ENCODE measurements around the gene ZSCAN5B. TPM values are rescaled to one million over a fixed set of nuclear protein-coding genes. Genes with fewer than 3 reads are reported as not detected.
"Not testable (repeated sequence)": the region's sequence is repeated elsewhere in the genome, so short reads cannot be mapped to it uniquely, and the experiment has no call there.

The ZSCAN5B gene
- total RNA-seq, 1 donor from 2014 or later: not detected

- no peaks in the 10 kb centered on the region for H3K4me1 ChIP-seq
- H3K27me3 ChIP-seq (ENCODE audit: low read depth): peaks cover 21% of the 10 kb centered on the region
- intact Hi-C loops (cut with micrococcal nuclease): no loop called here
- TF ChIP-seq, protein P1, sequence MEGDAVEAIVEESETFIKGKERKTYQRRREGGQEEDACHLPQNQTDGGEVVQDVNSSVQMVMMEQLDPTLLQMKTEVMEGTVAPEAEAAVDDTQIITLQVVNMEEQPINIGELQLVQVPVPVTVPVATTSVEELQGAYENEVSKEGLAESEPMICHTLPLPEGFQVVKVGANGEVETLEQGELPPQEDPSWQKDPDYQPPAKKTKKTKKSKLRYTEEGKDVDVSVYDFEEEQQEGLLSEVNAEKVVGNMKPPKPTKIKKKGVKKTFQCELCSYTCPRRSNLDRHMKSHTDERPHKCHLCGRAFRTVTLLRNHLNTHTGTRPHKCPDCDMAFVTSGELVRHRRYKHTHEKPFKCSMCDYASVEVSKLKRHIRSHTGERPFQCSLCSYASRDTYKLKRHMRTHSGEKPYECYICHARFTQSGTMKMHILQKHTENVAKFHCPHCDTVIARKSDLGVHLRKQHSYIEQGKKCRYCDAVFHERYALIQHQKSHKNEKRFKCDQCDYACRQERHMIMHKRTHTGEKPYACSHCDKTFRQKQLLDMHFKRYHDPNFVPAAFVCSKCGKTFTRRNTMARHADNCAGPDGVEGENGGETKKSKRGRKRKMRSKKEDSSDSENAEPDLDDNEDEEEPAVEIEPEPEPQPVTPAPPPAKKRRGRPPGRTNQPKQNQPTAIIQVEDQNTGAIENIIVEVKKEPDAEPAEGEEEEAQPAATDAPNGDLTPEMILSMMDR (IDR thresholded peaks at IDR 0.05; ENCODE audit: borderline replicate concordance): no peak
- DNase-seq: no peak
- no peaks in the 10 kb centered on the region for H3K36me3 ChIP-seq
- H3K27ac ChIP-seq (replicated peaks): no peak overlapping the region
- no peaks in the 10 kb centered on the region for H3K9me3 ChIP-seq (replicated peaks)
- H3K4me3 ChIP-seq: no peak overlapping the region
Observed at GRCh38 chr19:56189785-56190184, 7.8 kb downstream of the ZSCAN5B start.

DNA sequence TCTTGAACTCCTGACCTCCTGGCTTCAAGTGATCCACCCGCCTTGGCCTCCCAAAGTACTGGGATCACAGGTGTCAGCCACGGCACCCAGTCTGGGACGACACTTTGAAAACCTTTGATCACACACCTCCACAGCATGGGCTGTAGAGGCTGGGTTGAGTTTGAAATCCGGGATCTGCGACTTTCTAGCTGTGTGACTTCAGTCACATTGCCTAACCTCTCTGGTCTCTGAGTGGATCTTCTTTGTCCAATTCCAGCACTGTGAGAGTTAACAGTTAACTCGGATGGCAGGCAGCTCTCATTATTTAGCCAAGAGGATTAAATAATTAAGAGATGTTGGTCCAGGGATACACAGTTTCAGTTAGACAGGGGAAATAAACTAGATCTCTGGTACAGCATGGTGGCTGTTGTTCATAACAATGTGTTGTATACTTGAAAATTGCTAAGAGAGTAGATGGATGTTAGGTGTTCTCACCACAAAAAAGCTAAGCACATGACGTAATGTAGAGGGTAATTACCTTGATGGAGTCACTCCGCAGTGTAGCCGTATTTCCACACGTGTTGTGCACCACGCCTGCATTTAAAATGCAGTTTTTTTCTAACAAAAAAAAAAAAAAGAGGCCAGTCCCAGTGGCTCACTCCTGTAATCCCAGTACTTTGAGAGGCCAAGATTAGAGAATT, 19.9 kb downstream of the ZSCAN5B start:
- TF ChIP-seq, protein P1 (IDR thresholded peaks at IDR 0.05; ENCODE audit: borderline replicate concordance): no peak
- no peak overlapping the region for H3K27ac ChIP-seq (replicated peaks)
- no peaks in the 10 kb centered on the region for H3K9me3 ChIP-seq (replicated peaks)
- H3K36me3 ChIP-seq: no peaks in the 10 kb centered on the region
- H3K4me3 ChIP-seq: no peak overlapping the region
- H3K4me1 ChIP-seq: no peaks in the 10 kb centered on the region
- intact Hi-C loops (cut with micrococcal nuclease): no loop called here
- peaks cover 73% of the 10 kb centered on the region for H3K27me3 ChIP-seq (ENCODE audit: low read depth)
- no peak for DNase-seq

DNA sequence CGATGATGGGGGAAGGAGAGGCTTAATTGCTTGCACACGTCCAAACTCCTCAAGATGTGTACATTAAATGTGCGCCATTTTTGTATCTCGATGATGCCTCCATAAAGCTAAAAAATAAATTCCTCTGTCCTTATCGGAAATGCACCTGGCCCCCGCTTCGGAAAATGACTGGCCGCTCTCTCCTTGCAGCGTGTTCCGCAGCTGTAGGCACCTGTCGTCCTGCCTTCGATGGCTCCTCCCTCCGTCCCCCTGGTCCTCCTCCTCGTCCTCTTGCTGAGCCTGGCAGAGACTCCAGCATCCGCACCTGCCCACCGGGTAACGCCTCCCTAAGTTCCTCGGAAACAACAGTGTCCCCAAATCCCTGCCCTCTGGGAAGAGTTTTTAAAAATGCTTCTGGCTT, 20.7 kb downstream of the ZSCAN5B start:
- peaks cover 2% of the 10 kb centered on the region for H3K4me1 ChIP-seq
- no peak overlapping the region for H3K27ac ChIP-seq (replicated peaks)
- DNase-seq: no peak
- peaks cover 65% of the 10 kb centered on the region for H3K27me3 ChIP-seq (ENCODE audit: low read depth)
- TF ChIP-seq, protein P1 (IDR thresholded peaks at IDR 0.05; ENCODE audit: borderline replicate concordance): no peak
- no peaks in the 10 kb centered on the region for H3K9me3 ChIP-seq (replicated peaks)
- no peak overlapping the region for H3K4me3 ChIP-seq
- H3K36me3 ChIP-seq: no peaks in the 10 kb centered on the region
- intact Hi-C loops (cut with micrococcal nuclease): no loop called here

- H3K27me3 ChIP-seq (ENCODE audit: low read depth): peaks cover 59% of the 10 kb centered on the region
- H3K27ac ChIP-seq (replicated peaks); intact Hi-C loops (cut with micrococcal nuclease); H3K4me1 ChIP-seq; H3K9me3 ChIP-seq (replicated peaks); H3K36me3 ChIP-seq; DNase-seq; H3K4me3 ChIP-seq: not testable (repeated sequence)
Observed at GRCh38 chr19:56176310-56176709, 21.3 kb downstream of the ZSCAN5B start.

- H3K4me1 ChIP-seq; H3K27ac ChIP-seq (replicated peaks); H3K9me3 ChIP-seq (replicated peaks); H3K36me3 ChIP-seq; H3K4me3 ChIP-seq; intact Hi-C loops (cut with micrococcal nuclease); DNase-seq: not testable (repeated sequence)
- peaks cover 59% of the 10 kb centered on the region for H3K27me3 ChIP-seq (ENCODE audit: low read depth)
Observed at GRCh38 chr19:56175861-56176307, 21.7 kb downstream of the ZSCAN5B start, which contains the start of gene GALP. Gene GALP (plus strand): TSS chr19:56176008. CDS start chr19:56177109, 1,101 bp downstream.

DNA sequence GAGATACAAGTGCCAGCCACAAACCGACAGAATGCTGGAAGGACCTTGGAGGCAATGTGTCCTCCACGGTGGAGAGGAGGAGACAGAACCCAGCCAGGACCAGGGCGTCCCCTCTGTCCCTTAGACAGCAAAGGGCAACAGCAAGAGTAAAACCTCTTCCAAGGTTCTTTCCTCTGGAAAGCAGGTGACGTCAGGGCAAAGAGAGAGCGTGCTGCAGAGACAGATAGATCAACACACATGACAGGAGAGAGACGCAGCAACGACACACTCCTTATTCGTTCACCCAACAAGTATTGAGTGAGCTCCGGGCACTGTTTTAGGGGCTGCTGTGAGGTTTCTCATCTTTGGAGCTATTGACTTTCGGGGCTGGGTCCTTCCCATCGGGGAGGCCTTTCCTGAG, 23.0 kb downstream of the ZSCAN5B start:
- Histone ChIP-seq H3K4me3 (no peak overlapping the region), H3K27me3 (ENCODE audit: low read depth) (peaks cover 53% of the 10 kb centered on the region), H3K9me3 (replicated peaks) (no peaks in the 10 kb centered on the region), H3K27ac (replicated peaks) (no peak overlapping the region), H3K36me3 (no peaks in the 10 kb centered on the region), H3K4me1 (peaks cover 17% of the 10 kb centered on the region)
- no peak for DNase-seq
- TF ChIP-seq, protein P1 (IDR thresholded peaks at IDR 0.05; ENCODE audit: borderline replicate concordance): no peak
- intact Hi-C loops (cut with micrococcal nuclease): loop anchor here (5.0 kb wide), 1 partner anchor 97 kb away; no protein-coding TSS in a partner anchor

Measured in left ventricle myocardium inferior (tissue), 1 donor.